Measurements from ENCODE around the gene NTNG2.

GRCh38 chr9:132129535-132129934 is 32.3 kb upstream of the NTNG2 start:
- TF ChIP-seq CTCF (IDR thresholded peaks at IDR 0.05): no peak
- TF ChIP-seq POLR2A (IDR thresholded peaks at IDR 0.05): no peak

Measured in adrenal gland (tissue), 5 donors.